NOMO-1 (cell line): Measurements from ENCODE around the gene PKMYT1.
"Not testable (repeated sequence)": the region's sequence is repeated elsewhere in the genome, so short reads cannot be mapped to it uniquely, and the experiment has no call there.

Experiments used
- DNase-seq, 2 experiments: peaks; one replicate each; lab custom pipeline; 2025; ENCODE audit not compliant: unreplicated experiment in 2 of 2; lab: John Stamatoyannopoulos, UW

The PKMYT1 gene

GRCh38 chr16:2963074-2963722 is 17.0 kb downstream of the PKMYT1 start:
- DNase-seq: no peak

- no peak for DNase-seq
Observed at GRCh38 chr16:2962334-2963073, 17.7 kb downstream of the PKMYT1 start.

DNA sequence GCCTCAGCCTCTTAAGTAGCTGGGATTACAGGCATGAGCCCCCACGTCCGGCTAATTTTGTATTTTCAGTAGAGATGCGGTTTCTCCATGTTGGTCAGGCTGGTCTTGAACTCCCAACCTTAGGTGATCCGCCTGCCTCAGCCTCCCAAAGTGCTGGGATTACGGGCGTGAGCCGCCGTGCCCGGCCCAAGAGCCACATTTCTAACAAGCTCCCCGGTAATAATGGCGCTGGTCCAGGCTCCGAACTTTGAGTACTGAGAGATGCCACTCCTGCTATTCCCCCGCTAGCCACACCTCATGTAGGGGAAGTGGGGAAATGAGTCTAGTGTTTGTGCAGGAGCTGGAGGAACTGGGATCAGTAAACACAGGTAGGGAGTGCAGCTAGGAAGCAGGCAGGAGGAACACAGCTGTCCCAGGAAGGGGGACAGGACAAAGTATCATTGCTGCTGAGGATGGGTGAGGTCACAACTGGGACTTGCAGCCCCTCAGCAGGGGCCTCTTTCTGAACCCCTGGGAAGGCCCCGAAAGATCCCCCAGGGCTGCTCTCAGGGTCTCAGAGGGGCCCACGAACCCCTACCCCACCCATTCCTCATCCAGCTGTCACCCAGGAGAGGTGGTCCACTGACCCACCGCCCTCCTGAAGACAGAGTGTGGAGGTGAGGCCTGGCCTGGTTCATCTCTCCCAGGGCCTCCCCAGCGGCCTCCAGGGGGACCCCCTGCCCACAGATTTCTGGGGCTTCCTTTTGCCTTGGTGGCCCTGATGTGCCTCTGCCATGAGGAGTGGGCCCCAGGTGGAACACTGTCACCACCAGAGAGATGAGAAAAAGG is 19.8 kb downstream of the PKMYT1 start:
- DNase-seq: no peak

GRCh38 chr16:2959206-2959605 is 21.0 kb downstream of the PKMYT1 start:
- DNase-seq: no peak

DNA sequence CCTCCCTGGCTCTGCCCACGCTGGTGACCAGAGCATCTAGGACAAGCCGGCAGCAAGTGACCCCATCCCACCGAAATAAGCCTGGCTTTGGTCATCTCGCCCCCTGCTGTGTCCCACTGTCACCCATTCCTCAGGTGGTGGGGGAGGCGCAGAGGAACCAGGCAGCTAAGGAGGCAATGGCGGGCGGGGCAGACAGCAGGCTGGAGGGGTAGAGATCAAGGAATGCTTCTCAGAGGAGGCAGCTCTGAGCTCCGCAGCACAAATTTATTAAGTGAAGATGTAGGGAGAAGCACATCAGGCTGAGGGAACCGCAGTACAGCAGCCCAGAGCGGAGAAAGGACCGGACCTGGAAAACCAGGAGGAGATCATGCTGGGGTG is 23.7 kb downstream of the PKMYT1 start:
- DNase-seq: no peak

DNA sequence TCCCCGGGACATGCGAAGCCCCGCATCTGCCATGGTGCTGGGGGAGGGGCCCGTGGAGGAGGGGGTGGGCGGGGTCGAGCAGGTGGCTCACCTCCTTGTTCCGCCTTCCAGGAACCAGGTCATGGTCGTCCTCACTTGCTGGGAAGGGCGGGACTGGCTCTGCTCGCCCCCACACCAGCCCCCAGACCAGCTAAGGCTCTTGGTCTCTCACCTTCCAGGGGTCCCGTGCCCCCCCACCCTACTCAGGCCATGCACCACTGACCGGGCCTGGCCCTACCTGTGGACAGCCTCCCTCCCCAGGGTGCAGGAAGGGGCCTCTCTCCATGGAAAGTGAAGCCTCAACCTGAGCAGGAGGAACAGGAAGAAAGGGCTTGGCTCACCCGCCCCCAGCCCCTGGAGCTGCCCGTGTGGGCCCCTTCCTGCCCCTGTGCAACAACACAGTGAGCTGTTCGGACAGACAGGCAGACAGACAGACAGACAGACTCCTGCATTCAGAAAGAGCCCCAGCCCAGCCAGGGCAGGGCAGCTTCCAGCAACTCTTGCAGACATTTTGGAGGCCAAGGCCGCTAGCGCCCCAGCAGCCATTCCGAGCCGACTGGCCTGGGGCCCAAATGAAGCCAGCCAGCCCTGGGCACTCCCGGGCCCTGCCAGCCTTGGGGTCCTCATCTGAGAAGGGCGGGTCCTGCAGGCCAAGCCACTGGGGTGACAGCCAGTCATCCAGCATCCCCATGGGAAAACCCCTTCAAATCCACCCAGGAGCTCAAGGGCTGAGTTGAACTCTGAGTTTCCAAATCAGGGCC is 24.3 kb downstream of the PKMYT1 start:
- peak; percentile 27 to 45 for DNase-seq

- no peak for DNase-seq
Observed at GRCh38 chr16:2955438-2955778, 24.8 kb downstream of the PKMYT1 start.

DNA sequence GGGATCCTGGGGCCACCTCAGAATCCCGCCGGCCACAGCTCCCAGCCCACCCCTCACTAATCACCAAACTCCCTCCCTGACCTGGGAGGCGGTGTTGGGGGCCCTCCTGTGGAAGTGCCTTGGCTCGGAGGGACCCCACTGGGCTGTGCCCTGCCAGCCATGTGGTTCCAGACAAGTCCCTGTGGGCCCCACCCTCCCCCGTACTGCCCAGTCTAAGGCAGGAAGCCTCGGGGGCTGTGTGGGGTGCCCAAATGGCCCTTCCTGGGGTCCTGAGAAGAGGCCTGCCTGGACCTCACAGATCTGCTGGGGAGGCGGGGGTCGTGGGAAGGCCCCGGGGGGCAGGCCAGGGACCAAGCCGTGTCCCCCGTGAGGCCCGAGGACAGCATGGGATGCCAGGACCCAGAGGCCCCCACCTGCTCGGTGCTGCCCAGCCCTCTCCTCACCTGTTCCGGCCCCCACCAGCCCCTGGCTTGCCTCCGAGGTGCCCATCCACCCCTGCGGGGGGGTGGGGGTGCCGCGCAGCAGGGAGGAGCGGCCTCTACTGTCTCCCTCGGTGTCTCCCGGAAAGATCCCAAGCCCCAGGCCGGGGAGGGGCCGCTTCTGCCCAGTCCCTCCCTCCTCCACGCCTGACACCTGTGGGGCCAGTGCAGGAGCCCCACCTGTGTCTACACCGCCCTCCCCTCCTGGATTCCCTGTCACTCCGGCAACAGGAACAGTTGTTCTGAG is 25.4 kb downstream of the PKMYT1 start:
- no peak for DNase-seq

DNA sequence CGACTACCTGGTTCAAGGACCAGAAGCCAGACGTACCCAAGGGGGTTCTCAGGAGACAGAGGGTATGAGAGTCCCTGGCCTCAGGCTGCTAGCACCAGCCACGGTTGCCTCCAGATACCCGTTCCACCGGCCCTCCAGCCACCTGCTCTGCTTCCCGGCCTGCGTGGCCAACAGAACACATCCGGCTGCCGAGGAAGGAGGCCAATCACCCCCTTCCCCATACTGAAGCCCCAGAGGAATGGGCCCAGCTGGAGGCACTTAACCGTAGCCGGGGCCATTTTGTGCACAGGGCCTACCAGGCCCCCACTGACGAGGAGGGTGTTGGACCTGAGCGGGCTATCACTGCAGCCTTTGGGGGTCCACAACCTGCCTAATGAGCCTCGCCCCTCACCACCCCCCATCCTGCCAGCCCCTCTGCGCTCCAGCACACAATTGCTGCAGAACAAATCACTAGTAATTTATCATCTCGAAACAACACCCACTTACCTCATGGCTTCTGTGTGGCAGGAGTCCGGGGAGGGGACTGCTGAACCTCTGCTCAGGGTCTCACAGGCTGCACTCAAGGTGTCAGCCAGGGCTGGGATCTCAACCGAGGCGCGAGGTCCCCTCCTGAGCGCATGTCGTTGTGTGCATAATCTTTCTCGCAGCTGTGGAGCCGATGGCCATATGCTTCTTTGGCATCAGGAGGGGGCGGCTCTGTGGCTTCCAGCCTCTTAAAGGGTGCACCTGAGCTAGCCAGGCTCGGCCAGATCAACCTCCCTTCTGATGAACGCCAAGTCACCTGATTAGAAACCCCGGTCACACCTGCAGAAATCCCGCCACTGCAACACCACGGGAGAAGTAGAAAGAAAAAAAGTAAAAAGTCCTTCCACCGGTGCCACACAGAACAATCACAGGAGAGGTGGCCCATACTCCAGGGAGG is 26.3 kb downstream of the PKMYT1 start:
- no peak for DNase-seq

DNA sequence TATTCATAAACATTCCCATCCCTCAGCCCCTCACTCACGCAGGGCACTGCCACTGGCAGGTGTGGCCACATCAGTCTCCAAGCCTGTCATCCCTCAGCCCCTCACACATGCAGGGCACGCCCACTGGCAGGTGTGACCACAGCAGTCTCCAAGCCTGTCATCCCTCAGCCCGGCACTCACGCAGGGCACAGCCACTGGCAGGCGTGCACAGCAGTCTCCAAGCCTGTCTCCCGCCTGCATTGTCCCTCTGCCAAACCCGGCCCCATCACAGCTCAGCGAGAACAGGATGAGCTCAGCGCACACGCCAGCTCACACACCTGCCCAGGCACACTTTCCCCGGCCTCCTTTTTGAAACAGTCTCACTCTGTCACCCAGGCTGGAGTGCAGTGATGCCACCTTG is 27.6 kb downstream of the PKMYT1 start:
- DNase-seq: no peak

DNA sequence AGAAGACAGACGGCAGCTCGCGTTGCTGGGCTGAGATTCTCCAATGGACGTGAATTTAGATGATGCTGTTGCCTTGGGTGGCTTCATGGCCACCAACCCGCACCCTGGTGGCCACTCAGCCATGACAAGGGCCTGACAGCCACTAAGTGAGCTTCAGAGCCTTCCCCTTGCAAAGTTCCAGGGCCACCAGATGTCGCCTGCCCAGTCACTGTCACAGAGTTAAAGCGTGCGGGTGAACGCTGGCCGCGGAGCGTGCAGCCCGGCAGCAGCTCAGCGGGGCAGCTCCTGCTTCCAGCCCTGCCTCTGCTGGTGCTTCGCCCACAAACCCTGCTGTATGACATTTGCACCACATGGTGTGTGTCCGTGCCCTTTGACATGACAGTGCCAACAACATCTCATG is 29.5 kb downstream of the PKMYT1 start:
- DNase-seq: no peak

GRCh38 chr16:2950353-2950724 is 29.9 kb downstream of the PKMYT1 start:
- no peak for DNase-seq

GRCh38 chr16:2949705-2950352 is 30.4 kb downstream of the PKMYT1 start:
- DNase-seq: no peak

GRCh38 chr16:2948807-2949704 is 31.2 kb downstream of the PKMYT1 start:
- DNase-seq: no peak

DNA sequence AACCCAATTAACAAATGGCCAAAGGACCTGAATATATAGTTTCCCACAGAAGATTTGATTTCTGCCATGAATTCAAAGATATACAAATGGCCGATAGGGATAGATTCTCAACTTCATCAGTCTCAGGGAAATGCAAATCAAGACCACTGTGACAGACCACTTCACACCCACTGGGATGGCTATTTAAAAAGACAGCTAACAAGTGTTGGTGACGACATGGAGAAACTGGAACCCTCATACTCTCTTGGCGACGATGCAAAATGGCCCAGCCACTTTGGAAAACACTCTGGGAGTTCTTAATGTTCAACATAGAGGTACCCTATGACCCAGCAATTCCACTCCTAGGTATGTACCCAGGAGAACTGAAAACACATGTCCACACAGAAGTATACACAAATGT is 33.6 kb downstream of the PKMYT1 start:
- DNase-seq: no peak

DNA sequence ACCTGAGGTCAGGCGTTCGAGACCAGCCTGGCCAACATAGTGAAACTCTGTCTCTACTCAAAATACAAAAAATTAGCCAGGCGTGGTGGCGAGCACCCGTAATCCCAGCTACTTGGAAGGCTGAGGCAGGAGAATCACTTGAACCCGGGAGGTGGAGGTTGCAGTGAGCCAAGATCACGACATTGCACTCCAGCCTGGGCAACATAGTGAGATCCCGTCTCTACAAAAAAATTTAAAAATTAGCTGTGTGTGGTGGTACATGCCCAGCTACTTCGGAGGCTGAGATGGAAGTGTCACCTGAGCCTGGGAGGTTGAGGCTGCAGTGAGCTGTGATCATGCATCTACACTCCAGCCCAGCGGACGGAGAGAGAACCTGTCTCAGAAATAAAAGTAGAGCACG is 36.5 kb downstream of the PKMYT1 start:
- DNase-seq: not testable (repeated sequence)

- DNase-seq: no peak
Observed at GRCh38 chr16:2942045-2942444, 38.2 kb downstream of the PKMYT1 start.

DNA sequence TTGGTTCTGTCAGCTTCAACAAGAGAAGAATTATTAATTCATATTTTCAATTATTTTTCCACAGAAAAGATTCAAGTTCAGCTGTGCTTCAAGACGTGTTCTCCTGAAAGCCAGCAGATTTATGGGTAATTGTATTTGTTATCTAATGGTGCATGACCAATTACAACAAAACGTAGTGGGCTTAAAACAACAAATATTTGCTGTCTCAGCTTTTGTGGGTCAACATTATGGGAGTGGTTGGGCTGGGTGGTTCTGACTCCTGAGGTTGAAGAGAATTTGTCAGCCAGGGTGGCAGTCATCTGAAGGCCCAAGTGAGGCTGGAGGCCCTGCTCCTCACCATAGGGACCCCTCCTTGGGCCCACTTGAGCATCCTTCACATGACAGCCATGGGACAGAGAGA is 40.3 kb downstream of the PKMYT1 start:
- no peak for DNase-seq
